ENCODE results near the gene FOXP4.

The FOXP4 gene

DNA sequence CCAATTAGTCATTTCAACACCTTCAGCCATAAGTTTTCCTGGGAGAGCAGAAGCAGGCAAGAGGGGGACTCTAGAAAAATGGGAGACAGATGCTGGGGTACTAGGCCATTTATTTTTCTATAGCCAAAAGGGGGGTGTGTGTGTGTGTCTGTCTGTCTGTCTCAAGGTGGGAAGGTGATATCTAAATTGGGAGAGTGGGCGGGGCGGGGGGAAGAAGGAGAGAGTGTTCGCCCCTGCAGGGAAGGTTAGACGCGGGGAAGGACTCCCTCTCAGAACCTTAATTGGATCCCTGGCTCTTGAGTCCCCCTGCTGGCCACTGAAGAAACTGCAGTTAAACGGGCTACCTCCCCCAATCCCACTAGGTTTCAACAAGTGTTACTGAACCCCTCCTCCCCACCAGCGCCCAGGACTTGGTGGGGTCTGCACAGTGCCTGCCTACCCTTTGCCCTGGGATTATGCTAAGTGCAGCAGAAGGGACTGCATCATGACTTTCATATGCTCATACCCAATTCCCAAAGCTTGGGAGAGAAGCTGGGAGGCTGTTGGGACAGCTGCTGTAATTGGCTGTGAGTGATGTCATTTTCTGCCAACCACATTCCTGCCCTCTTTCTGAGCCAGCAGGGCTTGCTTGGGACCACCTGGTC, 45.8 kb downstream of the FOXP4 start:
- H3K27me3 Mint-ChIP-seq (ENCODE audit: low read depth): no peaks in the 10 kb centered on the region

DNA sequence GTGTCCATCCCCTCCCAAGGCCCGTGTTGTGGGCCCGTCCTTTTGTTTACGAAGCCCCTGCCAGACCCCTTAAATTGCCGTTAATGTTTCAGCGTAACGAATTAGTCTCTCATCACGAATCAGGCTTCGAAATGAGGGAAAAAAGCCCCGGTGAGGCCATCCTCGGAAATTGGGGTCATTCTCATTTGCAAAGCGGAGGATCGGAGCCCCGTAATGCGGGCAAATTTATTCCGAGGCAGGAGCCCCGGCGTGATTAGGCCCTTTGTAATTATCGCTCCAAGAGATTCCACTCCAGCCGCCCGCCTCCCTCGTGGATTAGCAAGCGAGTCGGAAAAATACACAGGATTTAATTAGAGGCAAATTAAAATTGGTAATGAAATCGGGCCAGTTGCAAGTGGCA, 47.2 kb downstream of the FOXP4 start:
- H3K9me3 Mint-ChIP-seq: no peaks in the 10 kb centered on the region
- no peaks in the 10 kb centered on the region for H3K27me3 Mint-ChIP-seq (ENCODE audit: low read depth)
- peaks cover 60% of the 10 kb centered on the region for H3K36me3 Mint-ChIP-seq (ENCODE audit: low read depth)
- H3K4me1 Mint-ChIP-seq: peaks cover 3% of the 10 kb centered on the region
- TF ChIP-seq CTCF (IDR thresholded peaks at IDR 0.05; ENCODE audit: unreplicated experiment in 3 of 3): no peak
- H3K4me3 Mint-ChIP-seq: no peak overlapping the region
- no peak overlapping the region for H3K27ac Mint-ChIP-seq

More for the DNA sequence above, 45.8 kb downstream of the FOXP4 start:
- Mint-ChIP-seq H3K27ac (no peak overlapping the region), H3K36me3 (ENCODE audit: low read depth) (peaks cover 63% of the 10 kb centered on the region), H3K9me3 (no peaks in the 10 kb centered on the region), H3K4me1 (peaks cover 8% of the 10 kb centered on the region), H3K4me3 (no peak overlapping the region)
- peak; percentile 87 to 90 (median 88) for TF ChIP-seq CTCF (IDR thresholded peaks at IDR 0.05; ENCODE audit: unreplicated experiment in 3 of 3)

- TF ChIP-seq CTCF (IDR thresholded peaks at IDR 0.05; ENCODE audit: unreplicated experiment in 3 of 3): no peak
- Mint-ChIP-seq H3K27me3 (ENCODE audit: low read depth) (no peaks in the 10 kb centered on the region), H3K27ac (no peak overlapping the region), H3K4me3 (no peak overlapping the region), H3K36me3 (ENCODE audit: low read depth) (peaks cover 56% of the 10 kb centered on the region), H3K9me3 (no peaks in the 10 kb centered on the region), H3K4me1 (no peaks in the 10 kb centered on the region)
These were observed 47.7 kb downstream of the FOXP4 start for GRCh38 chr6:41593839-41594238.

GRCh38 chr6:41594326-41594725, 48.1 kb downstream of the FOXP4 start:
- no peak overlapping the region for H3K4me3 Mint-ChIP-seq
- H3K4me1 Mint-ChIP-seq: no peaks in the 10 kb centered on the region
- no peak overlapping the region for H3K27ac Mint-ChIP-seq
- H3K36me3 Mint-ChIP-seq (ENCODE audit: low read depth): peaks cover 55% of the 10 kb centered on the region
- no peaks in the 10 kb centered on the region for H3K9me3 Mint-ChIP-seq
- no peaks in the 10 kb centered on the region for H3K27me3 Mint-ChIP-seq (ENCODE audit: low read depth)
- no peak for TF ChIP-seq CTCF (IDR thresholded peaks at IDR 0.05; ENCODE audit: unreplicated experiment in 3 of 3)

DNA sequence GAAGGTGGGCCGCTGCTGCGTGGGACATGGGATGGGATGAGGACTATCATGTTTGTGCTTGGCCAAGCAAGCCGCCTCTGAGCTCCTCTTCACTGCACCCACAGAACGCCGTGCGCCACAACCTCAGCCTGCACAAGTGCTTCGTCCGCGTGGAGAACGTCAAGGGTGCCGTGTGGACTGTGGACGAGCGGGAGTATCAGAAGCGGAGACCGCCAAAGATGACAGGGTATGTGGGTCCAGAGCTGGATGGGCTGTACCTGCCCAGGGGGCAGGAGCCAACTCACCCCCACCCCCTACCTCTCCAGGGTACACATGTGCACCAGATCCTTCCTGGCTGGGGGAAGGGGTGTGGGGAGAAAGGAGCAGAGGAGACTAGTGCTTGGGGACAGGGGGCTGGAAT, 48.6 kb downstream of the FOXP4 start:
- Mint-ChIP-seq H3K27me3 (ENCODE audit: low read depth) (no peaks in the 10 kb centered on the region), H3K4me1 (no peaks in the 10 kb centered on the region), H3K4me3 (no peak overlapping the region), H3K36me3 (ENCODE audit: low read depth) (peaks cover 55% of the 10 kb centered on the region), H3K27ac (no peak overlapping the region), H3K9me3 (no peaks in the 10 kb centered on the region)
- TF ChIP-seq CTCF (IDR thresholded peaks at IDR 0.05; ENCODE audit: unreplicated experiment in 3 of 3): no peak

- H3K9me3 Mint-ChIP-seq: no peaks in the 10 kb centered on the region
- H3K4me3 Mint-ChIP-seq: no peak overlapping the region
- no peak overlapping the region for H3K27ac Mint-ChIP-seq
- TF ChIP-seq CTCF (IDR thresholded peaks at IDR 0.05; ENCODE audit: unreplicated experiment in 3 of 3): no peak
- peaks cover 55% of the 10 kb centered on the region for H3K36me3 Mint-ChIP-seq (ENCODE audit: low read depth)
- H3K27me3 Mint-ChIP-seq (ENCODE audit: low read depth): no peaks in the 10 kb centered on the region
- H3K4me1 Mint-ChIP-seq: no peaks in the 10 kb centered on the region
These were observed 49.0 kb downstream of the FOXP4 start for GRCh38 chr6:41595166-41595565.
